ENCODE data around the gene UCP1. TPM values are rescaled to one million over a fixed set of nuclear protein-coding genes. Genes with fewer than 3 reads are reported as not detected.
"Not testable (repeated sequence)": the region's sequence is repeated elsewhere in the genome, so short reads cannot be mapped to it uniquely, and the experiment has no call there.

UCP1 gene
- total RNA-seq, 2 experiments from 2014 or later = not detected

DNA sequence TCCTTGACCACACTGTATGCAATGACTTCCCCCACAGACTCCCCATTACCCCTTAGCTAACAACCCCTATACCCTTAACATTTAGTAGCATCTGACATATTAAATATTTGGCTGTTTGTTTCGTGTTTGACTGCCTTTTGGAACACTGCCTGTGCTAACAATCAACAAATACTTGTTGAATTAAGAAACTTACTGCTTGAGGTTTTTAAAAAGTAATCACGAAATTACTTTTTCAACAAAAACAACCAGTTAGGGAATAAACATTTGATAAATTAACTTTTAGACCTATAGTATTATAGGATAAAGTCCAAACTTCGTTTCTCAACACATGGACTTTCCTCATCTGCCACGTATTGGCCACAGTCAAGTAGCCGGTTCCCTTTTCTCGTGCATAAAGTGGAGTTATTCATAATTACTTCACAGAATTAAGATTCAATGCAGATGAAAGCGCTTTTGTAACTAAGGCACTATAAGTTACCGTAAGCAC is 45.3 kb downstream of the UCP1 start:
- CTCF ChIA-PET = interaction anchor here (0.7 to 1.6 kb wide), 4 partner anchors 13 to 268 kb away, joined by 3 to 11 read pairs (median 6); partner anchors contain the start of gene SCOC
- no peaks in the 10 kb centered on the region for H3K27me3 Mint-ChIP-seq

DNA sequence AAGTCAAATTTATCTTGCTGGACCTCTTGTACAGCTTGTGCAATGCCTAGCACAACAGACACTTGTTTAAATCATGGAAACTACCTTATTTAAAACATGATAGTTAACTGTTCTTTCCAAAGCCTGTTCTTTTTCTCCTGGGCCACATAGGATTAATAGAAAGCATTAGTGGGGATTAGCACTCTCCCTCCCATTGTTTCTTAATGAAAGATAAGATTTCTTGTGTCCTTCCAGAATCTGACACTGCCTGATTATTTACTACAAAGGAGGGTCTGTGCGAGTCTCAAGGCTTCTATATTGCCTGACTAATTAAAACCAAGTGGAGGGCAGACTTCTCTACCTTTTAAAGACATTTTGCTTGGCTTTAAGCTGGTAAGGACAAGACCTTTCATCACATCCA is 53.3 kb downstream of the UCP1 start:
- intact Hi-C loops (cut with DNase I, micrococcal nuclease) = no loop called here
- Mint-ChIP-seq H3K27ac (no peak overlapping the region), H3K27me3 (peaks cover 44% of the 10 kb centered on the region), H3K4me3 (no peak overlapping the region), H3K4me1 (ENCODE audit: low read depth) (no peaks in the 10 kb centered on the region), H3K36me3 (ENCODE audit: low read depth) (no peaks in the 10 kb centered on the region), H3K9me3 (no peaks in the 10 kb centered on the region)
- DNase-seq (no peak), ATAC-seq (ENCODE audit: poor library complexity) (no peak)
- ChIA-PET POLR2A (no interaction called here), CTCF (no interaction called here)
- Histone ChIP-seq H3K4me3 (ENCODE audit: low read length) (no peak overlapping the region), H3K9me3 (ENCODE audit: control insufficient read depth in 1 of 2, insufficient read depth in 1 of 2, low read length in 2 of 2) (no peaks in the 10 kb centered on the region), H3K27ac (ENCODE audit: low read depth in 1 of 2, low read length in 2 of 2) (no peak overlapping the region), H3K27me3 (ENCODE audit: control insufficient read depth in 1 of 2, insufficient read depth in 2 of 2, low read length in 2 of 2) (peaks cover 0 to 6% of the 10 kb centered on the region in 2 experiments), H3K4me1 (ENCODE audit: insufficient read depth, low read length) (no peaks in the 10 kb centered on the region), H3K36me3 (ENCODE audit: insufficient read depth, low read length) (no peaks in the 10 kb centered on the region)
- TF ChIP-seq, protein P1, sequence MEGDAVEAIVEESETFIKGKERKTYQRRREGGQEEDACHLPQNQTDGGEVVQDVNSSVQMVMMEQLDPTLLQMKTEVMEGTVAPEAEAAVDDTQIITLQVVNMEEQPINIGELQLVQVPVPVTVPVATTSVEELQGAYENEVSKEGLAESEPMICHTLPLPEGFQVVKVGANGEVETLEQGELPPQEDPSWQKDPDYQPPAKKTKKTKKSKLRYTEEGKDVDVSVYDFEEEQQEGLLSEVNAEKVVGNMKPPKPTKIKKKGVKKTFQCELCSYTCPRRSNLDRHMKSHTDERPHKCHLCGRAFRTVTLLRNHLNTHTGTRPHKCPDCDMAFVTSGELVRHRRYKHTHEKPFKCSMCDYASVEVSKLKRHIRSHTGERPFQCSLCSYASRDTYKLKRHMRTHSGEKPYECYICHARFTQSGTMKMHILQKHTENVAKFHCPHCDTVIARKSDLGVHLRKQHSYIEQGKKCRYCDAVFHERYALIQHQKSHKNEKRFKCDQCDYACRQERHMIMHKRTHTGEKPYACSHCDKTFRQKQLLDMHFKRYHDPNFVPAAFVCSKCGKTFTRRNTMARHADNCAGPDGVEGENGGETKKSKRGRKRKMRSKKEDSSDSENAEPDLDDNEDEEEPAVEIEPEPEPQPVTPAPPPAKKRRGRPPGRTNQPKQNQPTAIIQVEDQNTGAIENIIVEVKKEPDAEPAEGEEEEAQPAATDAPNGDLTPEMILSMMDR (IDR thresholded peaks at IDR 0.05) = no peak

More for the DNA sequence above, 45.3 kb downstream of the UCP1 start:
- peaks cover 19% of the 10 kb centered on the region for H3K36me3 Mint-ChIP-seq (ENCODE audit: low read depth)
- DNase-seq (no peak), ATAC-seq (ENCODE audit: poor library complexity) (no peak)
- H3K9me3 Mint-ChIP-seq = no peaks in the 10 kb centered on the region
- peak overlapping the region; percentile 65 for H3K4me3 ChIP-seq (ENCODE audit: low read length)
- no peak overlapping the region for H3K27ac ChIP-seq (ENCODE audit: low read depth in 1 of 2, low read length in 2 of 2)
- H3K4me1 ChIP-seq (ENCODE audit: insufficient read depth, low read length) = peaks cover 10% of the 10 kb centered on the region
- H3K27ac Mint-ChIP-seq = peak overlapping the region; percentile 79
- TF ChIP-seq, protein P1 (IDR thresholded peaks at IDR 0.05) = no peak
- peak overlapping the region; percentile 91 for H3K4me3 Mint-ChIP-seq
- H3K9me3 ChIP-seq (ENCODE audit: control insufficient read depth in 1 of 2, insufficient read depth in 1 of 2, low read length in 2 of 2) = no peaks in the 10 kb centered on the region
- intact Hi-C loops (cut with DNase I, micrococcal nuclease) = loop anchor here (5.0 to 10.0 kb wide), 5 partner anchors 369 to 1509 kb away; partner anchors contain the start of genes MAML3 (in 2 of the 2), NOCT (in 1 of the 2), SETD7 (in 1 of the 2) and ZNF330 (in 1 of the 2)
- H3K4me1 Mint-ChIP-seq (ENCODE audit: low read depth) = peaks cover 26% of the 10 kb centered on the region
- POLR2A ChIA-PET = interaction anchor here (0.8 to 2.3 kb wide), 8 partner anchors 140 to 1222 kb away, joined by 3 to 26 read pairs (median 3); partner anchors contain the start of gene SCOC
- H3K27me3 ChIP-seq (ENCODE audit: control insufficient read depth in 1 of 2, insufficient read depth in 2 of 2, low read length in 2 of 2) = no peaks in the 10 kb centered on the region
- peaks cover 7% of the 10 kb centered on the region for H3K36me3 ChIP-seq (ENCODE audit: insufficient read depth, low read length)

DNA sequence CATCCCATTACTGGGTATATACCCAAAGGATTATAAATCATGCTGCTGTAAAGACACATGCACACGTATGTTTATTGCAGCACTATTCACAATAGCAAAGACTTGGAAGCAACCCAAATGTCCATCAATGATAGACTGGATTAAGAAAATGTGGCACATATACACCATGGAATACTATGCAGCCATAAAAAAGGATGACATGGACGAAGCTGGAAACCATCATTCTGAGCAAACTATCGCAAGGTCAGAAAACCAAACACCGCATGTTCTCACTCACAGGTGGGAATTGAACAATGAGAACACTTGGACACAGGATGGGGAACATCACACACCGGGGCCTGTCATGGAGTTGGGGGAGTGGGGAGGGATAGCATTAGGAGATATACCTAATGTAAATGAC is 55.0 kb downstream of the UCP1 start:
- peaks cover 60% of the 10 kb centered on the region for H3K27me3 Mint-ChIP-seq
- CTCF ChIA-PET; POLR2A ChIA-PET; H3K36me3 ChIP-seq (ENCODE audit: insufficient read depth, low read length); H3K4me3 ChIP-seq (ENCODE audit: low read length); H3K9me3 ChIP-seq (ENCODE audit: control insufficient read depth in 1 of 2, insufficient read depth in 1 of 2, low read length in 2 of 2); H3K4me1 ChIP-seq (ENCODE audit: insufficient read depth, low read length); DNase-seq; H3K9me3 Mint-ChIP-seq; H3K27me3 ChIP-seq (ENCODE audit: control insufficient read depth in 1 of 2, insufficient read depth in 2 of 2, low read length in 2 of 2); H3K4me3 Mint-ChIP-seq; H3K27ac ChIP-seq (ENCODE audit: low read depth in 1 of 2, low read length in 2 of 2); intact Hi-C loops (cut with DNase I, micrococcal nuclease); H3K4me1 Mint-ChIP-seq (ENCODE audit: low read depth); ATAC-seq (ENCODE audit: poor library complexity); H3K27ac Mint-ChIP-seq; H3K36me3 Mint-ChIP-seq (ENCODE audit: low read depth): not testable (repeated sequence)

Other genes with a start within 250 kb of the UCP1 start
- 1 to 10 TPM; 5.9 to 6.8 TPM for gene SCOC, start 195.3 kb downstream of the UCP1 start, total RNA-seq
- not detected for gene CLGN, start 141.3 kb downstream of the UCP1 start, total RNA-seq
- gene MGAT4D, start 70.7 kb downstream of the UCP1 start, total RNA-seq = not detected
- gene ELMOD2, start 44.8 kb downstream of the UCP1 start, total RNA-seq = 10 to 100 TPM; 12.3 to 14.9 TPM
- under 1 TPM; 0.20 to 0.33 TPM for gene TBC1D9, start 187.4 kb upstream of the UCP1 start, total RNA-seq

Data from CD4-positive, alpha-beta T cell (primary cell).